Panc1 (cell line): ENCODE results near the gene ZNHIT3. TPM values are rescaled to one million over a fixed set of nuclear protein-coding genes. Genes with fewer than 3 reads are reported as not detected.

Experiments used
- ATAC-seq: fragments of 200-7000 bp; cut with Tn5 transposase; 2 replicates; pipeline ENCODE4 v1.9.1; 2020; ENCODE audit warnings: mild to moderate bottlenecking, moderate library complexity
- BruUV-seq: library from RNA; stranded (reverse); fragments of 400-500 nt; replicated peaks from 2 replicates; lab custom pipeline; 2021; lab: Mats Ljungman, UMichigan
- CTCF ChIA-PET: fragments of 300-600 bp; sonication (Branson Sonifier 250); formaldehyde crosslinking; loops from one replicate; lab custom pipeline; 2022; ENCODE audit warnings: antibody characterized with exemption; lab: Charles Lee
- POLR2A ChIA-PET: fragments of 300-600 bp; sonication (Branson Sonifier 250); formaldehyde crosslinking; loops from one replicate; lab custom pipeline; 2022; ENCODE audit warnings: antibody characterized with exemption; lab: Charles Lee
- DNase-seq: peaks from one replicate; pipeline ENCODE4 v3.0.0-alpha.2; 2010; ENCODE audit warnings: low read depth, low spot score
- H3K27ac ChIP-seq: 2 replicates; pipeline ENCODE4 v1.5.1; 2011; ENCODE audit warnings: mild to moderate bottlenecking, low read length, inconsistent platforms
- H3K27me3 ChIP-seq: fragments of 200-500 bp; sonication (Bioruptor generic); 2 replicates; pipeline ENCODE4 v1.6.0; 2014; ENCODE audit warnings: low read length, inconsistent platforms; ENCODE audit not compliant: control insufficient read depth, insufficient read depth
- H3K36me3 ChIP-seq: fragments of 200-500 bp; sonication (Bioruptor generic); 2 replicates; pipeline ENCODE4 v1.5.1; 2014; ENCODE audit warnings: inconsistent platforms, mild to moderate bottlenecking, low read length, moderate library complexity; ENCODE audit not compliant: control insufficient read depth, insufficient read depth
- H3K4me1 ChIP-seq: 2 replicates; pipeline ENCODE4 v1.5.1; 2011; ENCODE audit warnings: inconsistent platforms, mild to moderate bottlenecking, low read length, moderate library complexity; ENCODE audit not compliant: control insufficient read depth, insufficient read depth
- H3K4me3 ChIP-seq, 2 experiments: 2 replicates each; pipeline ENCODE4 v1.5.1; 2011 to 2012; ENCODE audit warnings: low read depth in 2 of 2, low read length in 2 of 2, mild to moderate bottlenecking in 2 of 2, inconsistent platforms in 1 of 2, moderate library complexity in 1 of 2
- H3K9me3 ChIP-seq: fragments of 200-500 bp; sonication (Bioruptor generic); 2 replicates; pipeline ENCODE4 v1.5.1; 2014; ENCODE audit warnings: low read depth, mild to moderate bottlenecking, inconsistent platforms, low read length, moderate library complexity; ENCODE audit not compliant: control insufficient read depth, insufficient read depth
- POLR2AphosphoS5 ChIP-seq: IDR thresholded peaks from 2 replicates; pipeline ENCODE4 v1.6.1; 2012; ENCODE audit warnings: mild to moderate bottlenecking, low read depth, low read length, moderate library complexity
- REST ChIP-seq, 2 experiments: IDR thresholded peaks; 2 replicates each; pipeline ENCODE4 v1.6.1; 2011 to 2012; ENCODE audit warnings: low read depth in 2 of 2, control low read depth in 1 of 2, low read length in 1 of 2, mild to moderate bottlenecking in 1 of 2, moderate library complexity in 1 of 2; ENCODE audit not compliant: insufficient read depth in 1 of 2
- SIN3A ChIP-seq: IDR thresholded peaks from 2 replicates; pipeline ENCODE4 v1.6.1; 2012; ENCODE audit warnings: low read depth, mild to moderate bottlenecking, low read length, moderate library complexity, borderline replicate concordance; ENCODE audit not compliant: insufficient read depth
- TCF7L2 ChIP-seq: IDR thresholded peaks from 2 replicates; pipeline ENCODE4 v1.6.1; 2011; ENCODE audit warnings: mild to moderate bottlenecking, low read depth, low read length, inconsistent platforms
- in situ Hi-C: cut with HindIII; loops from 2 replicates; pipeline ENCODE4 v1.10.0; 2016; ENCODE audit warnings: low sequenced_read_pairs, low pct_unique_long_range_greater_than_20kb
- intact Hi-C: fragments of 100-400 bp; cut with micrococcal nuclease; formaldehyde crosslinking; loops from one replicate; pipeline ENCODE4 v1.10.0; 2022; ENCODE audit not compliant: unreplicated experiment
- total RNA-seq: library from RNA; stranded (reverse); gene quantifications from one replicate; pipeline ENCODE4 v1.2.1, GENCODE V29; 2021; ENCODE audit not compliant: unreplicated experiment
- TF ChIP-seq, protein P1 (sequence below): fragments of 450-650 bp; IDR thresholded peaks from 2 replicates; pipeline ENCODE4 v1.5.1; 2017; ENCODE audit warnings: mild to moderate bottlenecking

ZNHIT3 gene
- total RNA-seq, 1 experiment from 2014 or later = 16.8 TPM

DNA sequence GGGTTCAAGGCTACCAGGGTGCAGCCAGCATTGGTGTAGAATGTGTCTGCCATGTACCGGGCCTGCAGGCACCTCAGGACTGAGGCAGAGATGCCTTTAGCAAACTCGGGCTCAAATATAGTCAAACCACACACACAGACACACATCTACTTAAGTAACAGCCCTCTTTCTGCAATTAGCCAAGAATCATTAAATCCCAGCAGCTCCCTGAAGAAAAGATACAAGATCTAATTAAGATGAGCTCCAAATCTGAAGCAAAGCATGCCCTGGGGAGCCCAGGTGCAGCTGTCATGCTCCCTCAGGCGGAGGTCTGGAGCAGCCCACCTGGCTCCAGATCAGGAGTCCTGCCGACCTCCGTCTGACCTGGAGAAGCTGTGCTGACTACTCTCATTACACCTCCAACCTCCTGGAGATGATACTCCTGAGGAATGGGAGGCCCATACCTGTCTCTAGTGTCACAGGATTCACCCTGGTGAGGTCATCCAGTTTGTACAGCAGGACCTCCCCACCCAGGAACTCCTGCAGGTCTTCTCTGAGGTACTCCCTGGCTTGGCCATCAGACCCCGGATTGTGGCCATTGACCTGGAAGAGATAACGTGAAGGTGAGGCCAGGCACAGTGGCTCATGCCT, 41.3 kb downstream of the ZNHIT3 start:
- POLR2A ChIA-PET = no interaction called here
- TF ChIP-seq TCF7L2 (no peak), SIN3A (no peak), POLR2AphosphoS5 (no peak), REST (IDR thresholded peaks at IDR 0.05; ENCODE audit: insufficient read depth in 1 of 2, low read depth in 2 of 2, low read length in 1 of 2) (no peak)

DNA sequence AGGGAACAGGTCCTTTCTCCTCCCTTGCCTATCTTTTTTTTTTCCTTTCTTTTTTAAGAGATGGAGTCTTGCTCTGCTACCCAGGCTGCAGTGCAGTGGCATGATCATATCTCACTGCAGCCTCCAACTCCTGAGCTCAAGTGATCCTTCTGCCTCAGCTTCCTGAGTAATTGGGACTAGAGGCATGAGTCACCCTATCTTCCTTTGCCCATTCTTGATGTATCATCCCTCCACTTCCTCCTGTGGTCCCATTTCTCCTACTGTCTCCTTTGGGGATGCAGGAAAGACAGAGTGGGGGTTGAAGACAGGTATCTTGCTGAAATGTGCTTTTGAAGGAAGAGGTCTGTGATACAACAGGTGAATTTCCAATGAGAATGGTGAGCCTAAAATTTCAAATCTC, 42.6 kb downstream of the ZNHIT3 start:
- POLR2A ChIA-PET = no interaction called here
- DNase-seq (no peak), ATAC-seq (no peak)
- no peak overlapping the region for H3K27ac ChIP-seq
- CTCF ChIA-PET = no interaction called here
- H3K9me3 ChIP-seq = no peaks in the 10 kb centered on the region
- H3K4me3 ChIP-seq = no peak overlapping the region
- BruUV-seq = no TSS peak
- TF ChIP-seq TCF7L2 = no peak
- TF ChIP-seq REST (IDR thresholded peaks at IDR 0.05; ENCODE audit: insufficient read depth in 1 of 2, low read depth in 2 of 2, low read length in 1 of 2) = no peak
- TF ChIP-seq, protein P1, sequence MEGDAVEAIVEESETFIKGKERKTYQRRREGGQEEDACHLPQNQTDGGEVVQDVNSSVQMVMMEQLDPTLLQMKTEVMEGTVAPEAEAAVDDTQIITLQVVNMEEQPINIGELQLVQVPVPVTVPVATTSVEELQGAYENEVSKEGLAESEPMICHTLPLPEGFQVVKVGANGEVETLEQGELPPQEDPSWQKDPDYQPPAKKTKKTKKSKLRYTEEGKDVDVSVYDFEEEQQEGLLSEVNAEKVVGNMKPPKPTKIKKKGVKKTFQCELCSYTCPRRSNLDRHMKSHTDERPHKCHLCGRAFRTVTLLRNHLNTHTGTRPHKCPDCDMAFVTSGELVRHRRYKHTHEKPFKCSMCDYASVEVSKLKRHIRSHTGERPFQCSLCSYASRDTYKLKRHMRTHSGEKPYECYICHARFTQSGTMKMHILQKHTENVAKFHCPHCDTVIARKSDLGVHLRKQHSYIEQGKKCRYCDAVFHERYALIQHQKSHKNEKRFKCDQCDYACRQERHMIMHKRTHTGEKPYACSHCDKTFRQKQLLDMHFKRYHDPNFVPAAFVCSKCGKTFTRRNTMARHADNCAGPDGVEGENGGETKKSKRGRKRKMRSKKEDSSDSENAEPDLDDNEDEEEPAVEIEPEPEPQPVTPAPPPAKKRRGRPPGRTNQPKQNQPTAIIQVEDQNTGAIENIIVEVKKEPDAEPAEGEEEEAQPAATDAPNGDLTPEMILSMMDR = no peak
- intact Hi-C loops = no loop called here
- in situ Hi-C loops = no loop called here
- peaks cover 11% of the 10 kb centered on the region for H3K36me3 ChIP-seq
- peaks cover 3% of the 10 kb centered on the region; the same call in 1 of the 2 replicates for H3K4me1 ChIP-seq
- no peaks in the 10 kb centered on the region for H3K27me3 ChIP-seq

More for the DNA sequence above, 41.3 kb downstream of the ZNHIT3 start:
- intact Hi-C loops (no loop called here), in situ Hi-C loops (no loop called here)
- Histone ChIP-seq H3K27ac (no peak overlapping the region), H3K27me3 (no peaks in the 10 kb centered on the region), H3K9me3 (no peaks in the 10 kb centered on the region), H3K4me1 (no peaks in the 10 kb centered on the region; the same call in 1 of the 2 replicates), H3K4me3 (no peak overlapping the region), H3K36me3 (peaks cover 8% of the 10 kb centered on the region)
- BruUV-seq = no TSS peak
- DNase-seq = no peak
- CTCF ChIA-PET = no interaction called here
- no peak for ATAC-seq
